ENCODE results near the gene ATP2B3. TPM values are rescaled to one million over a fixed set of nuclear protein-coding genes. Genes with fewer than 3 reads are reported as not detected.

Gene ATP2B3
- total RNA-seq, 4 donors from 2014 or later, result under 0.01 to 0.33 (median 0.21) TPM

- intact Hi-C loops (cut with DNase I), result no loop called here
- peaks cover 0 to under 1% (median 0%) of the 10 kb centered on the region in 4 donors for H3K4me1 ChIP-seq
- H3K27me3 ChIP-seq, result no peaks in the 10 kb centered on the region
- DNase-seq (ENCODE audit: extremely low spot score), result no peak
- H3K4me3 ChIP-seq, result no peak overlapping the region
- no peak overlapping the region for H3K27ac ChIP-seq (replicated peaks in 1 of 4)
- no peaks in the 10 kb centered on the region for H3K9me3 ChIP-seq
- 88% methylated on average over 5 of the region's 8 CpGs for WGBS
- no peaks in the 10 kb centered on the region for H3K36me3 ChIP-seq
- TF ChIP-seq POLR2AphosphoS5 (IDR thresholded peaks at IDR 0.05) (no peak), POLR2A (IDR thresholded peaks at IDR 0.05; ENCODE audit: low read depth) (no peak), CTCF (IDR thresholded peaks at IDR 0.05) (no peak), EP300 (IDR thresholded peaks at IDR 0.05) (no peak)
Measured at GRCh38 chrX:153544727-153545126, 27.3 kb downstream of the ATP2B3 start.

GRCh38 chrX:153546386-153546785, 28.9 kb downstream of the ATP2B3 start:
- 85% methylated on average over 9 of the region's 11 CpGs for WGBS
- intact Hi-C loops (cut with DNase I), result no loop called here
- H3K4me1 ChIP-seq, result no peaks in the 10 kb centered on the region
- no peaks in the 10 kb centered on the region for H3K27me3 ChIP-seq
- no peak for TF ChIP-seq POLR2AphosphoS5 (IDR thresholded peaks at IDR 0.05)
- no peaks in the 10 kb centered on the region for H3K36me3 ChIP-seq
- H3K9me3 ChIP-seq, result no peaks in the 10 kb centered on the region
- no peak overlapping the region for H3K4me3 ChIP-seq
- H3K27ac ChIP-seq (replicated peaks in 1 of 4), result no peak overlapping the region
- no peak for DNase-seq (ENCODE audit: extremely low spot score)

GRCh38 chrX:153547195-153547594, 29.8 kb downstream of the ATP2B3 start:
- no peak for DNase-seq (ENCODE audit: extremely low spot score)
- 69% methylated on average over 7 of the region's 7 CpGs for WGBS
- H3K27me3 ChIP-seq, result no peaks in the 10 kb centered on the region
- no peak overlapping the region for H3K27ac ChIP-seq (replicated peaks in 1 of 4)
- H3K4me3 ChIP-seq, result no peak overlapping the region
- no peaks in the 10 kb centered on the region for H3K9me3 ChIP-seq
- TF ChIP-seq CTCF (IDR thresholded peaks at IDR 0.05) (no peak), POLR2A (IDR thresholded peaks at IDR 0.05; ENCODE audit: low read depth) (no peak), EP300 (IDR thresholded peaks at IDR 0.05) (no peak), POLR2AphosphoS5 (IDR thresholded peaks at IDR 0.05) (no peak)
- H3K36me3 ChIP-seq, result no peaks in the 10 kb centered on the region
- no peaks in the 10 kb centered on the region for H3K4me1 ChIP-seq
- intact Hi-C loops (cut with DNase I), result no loop called here

- intact Hi-C loops (cut with DNase I), result no loop called here
- no peaks in the 10 kb centered on the region for H3K9me3 ChIP-seq
- TF ChIP-seq POLR2AphosphoS5 (IDR thresholded peaks at IDR 0.05), result no peak
- no peak for TF ChIP-seq CTCF (IDR thresholded peaks at IDR 0.05)
- TF ChIP-seq POLR2A (IDR thresholded peaks at IDR 0.05; ENCODE audit: low read depth), result no peak
- no peak for TF ChIP-seq EP300 (IDR thresholded peaks at IDR 0.05)
- WGBS, result 85% methylated on average over 17 of the region's 17 CpGs
- no peaks in the 10 kb centered on the region for H3K36me3 ChIP-seq
- H3K27ac ChIP-seq (replicated peaks in 1 of 4), result no peak overlapping the region
- H3K4me3 ChIP-seq, result no peak overlapping the region
- H3K27me3 ChIP-seq, result no peaks in the 10 kb centered on the region
- DNase-seq (ENCODE audit: extremely low spot score), result no peak
- no peaks in the 10 kb centered on the region for H3K4me1 ChIP-seq
Measured at GRCh38 chrX:153549231-153549630, 31.8 kb downstream of the ATP2B3 start.

- intact Hi-C loops (cut with DNase I), result no loop called here
- H3K36me3 ChIP-seq, result no peaks in the 10 kb centered on the region
- no peaks in the 10 kb centered on the region for H3K9me3 ChIP-seq
- 89% methylated on average over 13 of the region's 16 CpGs for WGBS
- TF ChIP-seq CTCF (IDR thresholded peaks at IDR 0.05) (no peak), EP300 (IDR thresholded peaks at IDR 0.05) (no peak), POLR2A (IDR thresholded peaks at IDR 0.05; ENCODE audit: low read depth) (no peak), POLR2AphosphoS5 (IDR thresholded peaks at IDR 0.05) (no peak)
- no peak for DNase-seq (ENCODE audit: extremely low spot score)
- H3K4me1 ChIP-seq, result peaks cover 0 to 4% (median 0%) of the 10 kb centered on the region in 4 donors
- H3K4me3 ChIP-seq, result no peak overlapping the region
- H3K27ac ChIP-seq (replicated peaks in 1 of 4), result no peak overlapping the region
- no peaks in the 10 kb centered on the region for H3K27me3 ChIP-seq
Measured at GRCh38 chrX:153549807-153550206, 32.4 kb downstream of the ATP2B3 start.
